ENCODE measurements around the gene NETO2. TPM values are rescaled to one million over a fixed set of nuclear protein-coding genes. Genes with fewer than 3 reads are reported as not detected.

NETO2 gene
- total and polyA plus RNA-seq, 2 of the 13 experiments (the other 11 are each of a cell fraction or from before 2014, with no cell fraction given), result 8.2 to 13.5 TPM

DNA sequence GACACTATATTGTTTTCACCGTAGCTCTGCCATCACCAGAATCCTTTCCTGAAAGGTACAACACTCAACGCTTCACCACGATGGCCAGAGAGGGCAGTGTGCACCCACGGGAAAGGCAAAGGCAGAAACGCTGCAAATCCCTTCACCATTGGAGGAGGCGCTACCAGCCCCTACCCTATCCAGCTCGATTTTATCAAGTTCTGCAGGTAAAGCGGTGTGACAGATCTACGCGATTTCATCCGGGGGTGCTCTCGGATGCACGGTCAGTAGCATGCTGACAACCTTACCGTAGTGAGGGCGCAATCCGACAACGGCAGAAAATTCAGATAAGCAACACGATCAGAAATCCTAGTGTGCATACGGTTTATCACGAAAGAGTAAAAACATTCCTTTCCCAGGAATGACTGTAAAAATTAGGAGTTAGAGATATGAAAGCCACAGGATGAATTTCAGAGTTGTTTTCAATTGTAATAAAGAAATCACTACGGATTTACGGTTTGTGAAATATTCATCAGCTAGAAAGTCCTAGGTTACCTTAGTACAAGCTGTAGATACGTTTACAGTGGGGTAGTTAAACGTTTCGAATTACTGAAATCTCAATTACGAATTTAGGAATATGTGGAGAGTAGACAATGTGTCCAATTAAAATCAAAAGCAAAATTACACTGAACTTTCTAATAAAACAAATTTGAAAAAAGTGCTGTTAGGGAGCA lies 1.8 kb downstream of the NETO2 start (continued):
- TF ChIP-seq ZNF615 (CRISPR knock-in tag; IDR thresholded peaks at IDR 0.05; ENCODE audit: borderline replicate concordance), result no peak
- peak; percentile 82; the same call in 1 of the 2 replicates for TF ChIP-seq EZH2 (conservative IDR thresholded peaks at IDR 0.05; ENCODE audit: low read depth, low read length)
- TF ChIP-seq KAT8 (CRISPR knock-in tag; IDR thresholded peaks at IDR 0.05), result no peak; the same call in 1 of the 2 replicates
- no peak for TF ChIP-seq ZNF382 (CRISPR knock-in tag; IDR thresholded peaks at IDR 0.05; ENCODE audit: borderline replicate concordance)
- TF ChIP-seq ISX (CRISPR knock-in tag; conservative IDR thresholded peaks at IDR 0.05), result no peak
- TF ChIP-seq TBL1XR1 (IDR thresholded peaks at IDR 0.05; ENCODE audit: borderline replicate concordance, low read length, partially characterized antibody), result no peak
- TF ChIP-seq KDM4B (CRISPR knock-in tag; IDR thresholded peaks at IDR 0.05), result 0 out of 2 replicates have a peak, but pooled peaks have one; percentile 50
- TF ChIP-seq CEBPB (IDR thresholded peaks at IDR 0.05; ENCODE audit: borderline replicate concordance, low read depth, low read length), result no peak
- no peak for TF ChIP-seq SP2 (CRISPR knock-in tag; IDR thresholded peaks at IDR 0.05)
- TF ChIP-seq FOXC1 (CRISPR knock-in tag; IDR thresholded peaks at IDR 0.05; ENCODE audit: borderline replicate concordance), result 0 out of 2 replicates have a peak, but pooled peaks have one; percentile 53
- TF ChIP-seq HNRNPL (IDR thresholded peaks at IDR 0.05; ENCODE audit: low read depth, low read length), result no peak
- TF ChIP-seq, protein P1, sequence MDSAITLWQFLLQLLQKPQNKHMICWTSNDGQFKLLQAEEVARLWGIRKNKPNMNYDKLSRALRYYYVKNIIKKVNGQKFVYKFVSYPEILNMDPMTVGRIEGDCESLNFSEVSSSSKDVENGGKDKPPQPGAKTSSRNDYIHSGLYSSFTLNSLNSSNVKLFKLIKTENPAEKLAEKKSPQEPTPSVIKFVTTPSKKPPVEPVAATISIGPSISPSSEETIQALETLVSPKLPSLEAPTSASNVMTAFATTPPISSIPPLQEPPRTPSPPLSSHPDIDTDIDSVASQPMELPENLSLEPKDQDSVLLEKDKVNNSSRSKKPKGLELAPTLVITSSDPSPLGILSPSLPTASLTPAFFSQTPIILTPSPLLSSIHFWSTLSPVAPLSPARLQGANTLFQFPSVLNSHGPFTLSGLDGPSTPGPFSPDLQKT (CRISPR knock-in tag; IDR thresholded peaks at IDR 0.05; ENCODE audit: borderline replicate concordance), result no peak
- peak; percentile 43; the same call in 1 of the 2 replicates for TF ChIP-seq TBX2 (CRISPR knock-in tag; IDR thresholded peaks at IDR 0.05; ENCODE audit: borderline replicate concordance)
- no peak for TF ChIP-seq ZFP90 (CRISPR knock-in tag; IDR thresholded peaks at IDR 0.05; ENCODE audit: borderline replicate concordance)
- peak; percentile 84 for TF ChIP-seq PITX1 (CRISPR knock-in tag; IDR thresholded peaks at IDR 0.05)
- TF ChIP-seq ZSCAN20 (CRISPR knock-in tag; IDR thresholded peaks at IDR 0.05; ENCODE audit: borderline replicate concordance), result no peak
- TF ChIP-seq, protein P2, sequence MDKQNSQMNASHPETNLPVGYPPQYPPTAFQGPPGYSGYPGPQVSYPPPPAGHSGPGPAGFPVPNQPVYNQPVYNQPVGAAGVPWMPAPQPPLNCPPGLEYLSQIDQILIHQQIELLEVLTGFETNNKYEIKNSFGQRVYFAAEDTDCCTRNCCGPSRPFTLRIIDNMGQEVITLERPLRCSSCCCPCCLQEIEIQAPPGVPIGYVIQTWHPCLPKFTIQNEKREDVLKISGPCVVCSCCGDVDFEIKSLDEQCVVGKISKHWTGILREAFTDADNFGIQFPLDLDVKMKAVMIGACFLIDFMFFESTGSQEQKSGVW (CRISPR knock-in tag; IDR thresholded peaks at IDR 0.05; ENCODE audit: borderline replicate concordance), result no peak
- peak; percentile 57; the same call in 1 of the 2 replicates for TF ChIP-seq SOX5 (CRISPR knock-in tag; IDR thresholded peaks at IDR 0.05; ENCODE audit: borderline replicate concordance)
- TF ChIP-seq, protein P3, sequence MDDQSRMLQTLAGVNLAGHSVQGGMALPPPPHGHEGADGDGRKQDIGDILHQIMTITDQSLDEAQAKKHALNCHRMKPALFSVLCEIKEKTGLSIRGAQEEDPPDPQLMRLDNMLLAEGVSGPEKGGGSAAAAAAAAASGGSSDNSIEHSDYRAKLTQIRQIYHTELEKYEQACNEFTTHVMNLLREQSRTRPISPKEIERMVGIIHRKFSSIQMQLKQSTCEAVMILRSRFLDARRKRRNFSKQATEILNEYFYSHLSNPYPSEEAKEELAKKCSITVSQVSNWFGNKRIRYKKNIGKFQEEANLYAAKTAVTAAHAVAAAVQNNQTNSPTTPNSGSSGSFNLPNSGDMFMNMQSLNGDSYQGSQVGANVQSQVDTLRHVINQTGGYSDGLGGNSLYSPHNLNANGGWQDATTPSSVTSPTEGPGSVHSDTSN (CRISPR knock-in tag; IDR thresholded peaks at IDR 0.05; ENCODE audit: borderline replicate concordance), result no peak
- TF ChIP-seq, protein P4, sequence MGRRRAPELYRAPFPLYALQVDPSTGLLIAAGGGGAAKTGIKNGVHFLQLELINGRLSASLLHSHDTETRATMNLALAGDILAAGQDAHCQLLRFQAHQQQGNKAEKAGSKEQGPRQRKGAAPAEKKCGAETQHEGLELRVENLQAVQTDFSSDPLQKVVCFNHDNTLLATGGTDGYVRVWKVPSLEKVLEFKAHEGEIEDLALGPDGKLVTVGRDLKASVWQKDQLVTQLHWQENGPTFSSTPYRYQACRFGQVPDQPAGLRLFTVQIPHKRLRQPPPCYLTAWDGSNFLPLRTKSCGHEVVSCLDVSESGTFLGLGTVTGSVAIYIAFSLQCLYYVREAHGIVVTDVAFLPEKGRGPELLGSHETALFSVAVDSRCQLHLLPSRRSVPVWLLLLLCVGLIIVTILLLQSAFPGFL (CRISPR knock-in tag; IDR thresholded peaks at IDR 0.05), result no peak
- peak; percentile 14; the same call in 1 of the 2 replicates for TF ChIP-seq ZNF24 (IDR thresholded peaks at IDR 0.05)
- TF ChIP-seq, protein P5, sequence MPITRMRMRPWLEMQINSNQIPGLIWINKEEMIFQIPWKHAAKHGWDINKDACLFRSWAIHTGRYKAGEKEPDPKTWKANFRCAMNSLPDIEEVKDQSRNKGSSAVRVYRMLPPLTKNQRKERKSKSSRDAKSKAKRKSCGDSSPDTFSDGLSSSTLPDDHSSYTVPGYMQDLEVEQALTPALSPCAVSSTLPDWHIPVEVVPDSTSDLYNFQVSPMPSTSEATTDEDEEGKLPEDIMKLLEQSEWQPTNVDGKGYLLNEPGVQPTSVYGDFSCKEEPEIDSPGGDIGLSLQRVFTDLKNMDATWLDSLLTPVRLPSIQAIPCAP (CRISPR knock-in tag; IDR thresholded peaks at IDR 0.05; ENCODE audit: low read depth), result no peak
- 0 out of 2 replicates have a peak, but pooled peaks have one; percentile 35 for TF ChIP-seq SATB2 (CRISPR knock-in tag; IDR thresholded peaks at IDR 0.05)
- no peak for TF ChIP-seq ZNF264 (CRISPR knock-in tag; IDR thresholded peaks at IDR 0.05)
- TF ChIP-seq ZBTB7B (CRISPR knock-in tag; IDR thresholded peaks at IDR 0.05), result 0 out of 2 replicates have a peak, but pooled peaks have one; percentile 31

Measured in HepG2 (cell line).